Thymus (tissue), 11 donors: Measurements from ENCODE around the gene COPRS. TPM values are rescaled to one million over a fixed set of nuclear protein-coding genes. Genes with fewer than 3 reads are reported as not detected.
A peak's percentile ranks its signal among the peaks of the same experiment; 100 is the strongest.
"Not testable (repeated sequence)": the region's sequence is repeated elsewhere in the genome, so short reads cannot be mapped to it uniquely, and the experiment has no call there.

Source experiments
- DNase-seq, 9 donors: peaks; one replicate each; pipeline ENCODE4 v3.0.0-alpha.2; 2013; ENCODE audit warnings: low spot score in 9 of 9, low read depth in 6 of 9, missing footprints in 1 of 9
- H3K27ac ChIP-seq, 2 donors: one replicate each; pipeline ENCODE4 v1.5.1; 2013; ENCODE audit warnings: control low read depth in 1 of 2, low read depth in 1 of 2, low read length in 1 of 2, mild to moderate bottlenecking in 1 of 2, moderate library complexity in 1 of 2
- H3K27me3 ChIP-seq, 2 donors: one replicate each; pipeline ENCODE4 v1.5.1; 2013; ENCODE audit warnings: low read length in 1 of 2; ENCODE audit not compliant: control insufficient read depth in 2 of 2, insufficient read depth in 1 of 2
- H3K36me3 ChIP-seq, 2 donors: one replicate each; pipeline ENCODE4 v1.5.1; 2013; ENCODE audit warnings: low read length in 1 of 2, mild to moderate bottlenecking in 1 of 2, moderate library complexity in 1 of 2; ENCODE audit not compliant: control insufficient read depth in 2 of 2, insufficient read depth in 2 of 2
- H3K4me1 ChIP-seq, 2 donors: one replicate each; pipeline ENCODE4 v1.5.1; 2013; ENCODE audit warnings: low read length in 2 of 2; ENCODE audit not compliant: control insufficient read depth in 2 of 2, insufficient read depth in 2 of 2
- H3K4me3 ChIP-seq, 2 donors: one replicate each; pipeline ENCODE4 v1.5.1; 2013; ENCODE audit warnings: low read length in 2 of 2, control low read depth in 1 of 2, mild to moderate bottlenecking in 1 of 2
- H3K9me3 ChIP-seq, 2 donors: one replicate each; pipeline ENCODE4 v1.5.1; 2013; ENCODE audit warnings: low read length in 1 of 2, mild to moderate bottlenecking in 1 of 2; ENCODE audit not compliant: control insufficient read depth in 2 of 2, insufficient read depth in 1 of 2
- WGBS: extraction: QIAGEN DNeasy Blood & Tissue Kit; methylation state at CpG from one replicate; pipeline ENCODE4 v1.1.7; 2013; 5-methylcytosine and 5-hydroxymethylcytosine counted together
- polyA plus RNA-seq: library from polyadenylated mRNA; stranded (reverse); fragments of 200-250 nt; gene quantifications from one replicate; pipeline ENCODE4 v1.2.3, GENCODE V29; 2013
- total RNA-seq: library from RNA; stranded (reverse); fragments of 120-200 nt; gene quantifications from one replicate; pipeline ENCODE4 v1.2.4, GENCODE V29; 2013
- donor health status: healthy.

Gene COPRS
- total and polyA plus RNA-seq, 2 donors, result 22.1 to 35.3 TPM

DNA sequence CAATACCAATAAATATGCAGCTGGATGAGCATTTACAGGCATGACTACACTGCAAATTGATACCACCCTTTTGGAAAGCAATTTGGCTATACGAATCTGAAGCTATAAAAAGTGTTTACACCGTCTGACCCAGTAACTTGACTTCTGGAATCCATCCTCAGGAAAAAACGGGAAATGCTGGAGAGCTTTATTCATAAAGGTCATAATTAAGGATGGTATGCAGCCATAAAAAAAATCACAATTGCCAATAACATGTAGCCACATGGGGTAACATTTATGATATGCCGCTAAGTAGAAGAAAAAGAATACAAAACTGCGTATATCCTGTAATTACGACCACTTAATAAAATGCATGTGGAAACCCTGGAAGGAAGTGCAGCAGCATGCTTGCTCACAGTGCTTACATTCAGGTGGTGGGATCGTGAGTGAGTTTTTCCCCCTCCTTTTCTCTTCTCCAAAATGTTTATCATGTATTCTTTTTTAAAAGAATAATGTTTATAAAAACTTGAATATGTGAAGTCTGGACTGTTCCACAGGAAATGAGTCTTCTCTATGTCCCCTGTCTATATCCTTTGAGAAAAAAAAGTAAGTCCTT, 34.2 kb downstream of the COPRS start:
- Histone ChIP-seq H3K27ac (no peak overlapping the region), H3K9me3 (no peaks in the 10 kb centered on the region), H3K4me3 (no peak overlapping the region), H3K36me3 (no peaks in the 10 kb centered on the region), H3K4me1 (no peaks in the 10 kb centered on the region), H3K27me3 (no peaks in the 10 kb centered on the region)
- WGBS, result 92% methylated on average over 7 of the region's 7 CpGs
- no peak for DNase-seq

DNA sequence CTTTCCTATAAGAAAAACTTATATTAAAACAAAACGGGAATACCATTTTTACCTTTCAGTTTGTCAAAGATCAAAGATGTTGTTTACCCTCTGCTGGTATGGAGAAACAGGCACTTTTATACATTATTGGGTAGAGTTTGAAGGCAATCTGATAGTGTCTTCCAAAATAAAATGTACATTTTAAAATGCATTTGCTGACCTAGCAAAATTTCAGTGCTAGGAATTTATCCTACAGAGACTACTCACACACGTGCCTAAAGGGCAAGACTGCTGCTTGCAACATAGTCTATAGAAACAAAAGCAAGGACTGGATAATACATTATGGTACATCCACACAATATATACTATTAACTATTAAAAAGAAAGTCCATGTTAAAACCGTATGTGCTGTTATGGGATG, 36.0 kb downstream of the COPRS start:
- H3K27me3 ChIP-seq, result no peaks in the 10 kb centered on the region
- no peaks in the 10 kb centered on the region for H3K9me3 ChIP-seq
- H3K4me3 ChIP-seq, result no peak overlapping the region
- WGBS, result 92% methylated on average over 3 of the region's 3 CpGs
- no peak for DNase-seq
- H3K27ac ChIP-seq, result no peak overlapping the region
- H3K36me3 ChIP-seq, result no peaks in the 10 kb centered on the region
- H3K4me1 ChIP-seq, result no peaks in the 10 kb centered on the region

GRCh38 chr17:31820691-31821435, 38.2 kb downstream of the COPRS start:
- Histone ChIP-seq H3K27ac (no peak overlapping the region), H3K4me1 (no peaks in the 10 kb centered on the region), H3K27me3 (no peaks in the 10 kb centered on the region), H3K4me3 (no peak overlapping the region), H3K36me3 (no peaks in the 10 kb centered on the region), H3K9me3 (no peaks in the 10 kb centered on the region)
- no peak for DNase-seq
- WGBS, result 95% methylated on average over 5 of the region's 5 CpGs

DNA sequence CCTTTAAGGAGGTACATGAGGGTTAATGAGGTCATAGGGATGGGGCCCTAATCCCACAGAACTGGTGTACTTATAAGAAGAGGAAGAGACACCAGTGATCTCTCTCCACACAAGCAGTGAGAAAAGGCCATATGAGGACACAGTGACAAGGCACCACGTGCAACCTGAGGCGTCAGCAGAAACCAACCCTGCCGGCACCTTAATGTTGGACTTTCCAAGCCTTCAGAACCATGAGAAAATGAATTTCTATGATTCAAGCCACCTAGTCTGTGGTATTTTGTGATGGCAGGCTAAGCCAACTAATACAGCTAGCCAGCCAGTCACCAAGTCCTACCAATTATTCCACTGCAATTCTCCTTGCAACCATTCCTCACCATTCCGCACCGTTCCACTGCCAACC, 39.5 kb downstream of the COPRS start:
- 98% methylated on average over 5 of the region's 5 CpGs for WGBS
- H3K27ac ChIP-seq, result no peak overlapping the region
- no peaks in the 10 kb centered on the region for H3K9me3 ChIP-seq
- no peak overlapping the region for H3K4me3 ChIP-seq
- H3K36me3 ChIP-seq, result no peaks in the 10 kb centered on the region
- no peaks in the 10 kb centered on the region for H3K4me1 ChIP-seq
- DNase-seq, result no peak
- H3K27me3 ChIP-seq, result no peaks in the 10 kb centered on the region

DNA sequence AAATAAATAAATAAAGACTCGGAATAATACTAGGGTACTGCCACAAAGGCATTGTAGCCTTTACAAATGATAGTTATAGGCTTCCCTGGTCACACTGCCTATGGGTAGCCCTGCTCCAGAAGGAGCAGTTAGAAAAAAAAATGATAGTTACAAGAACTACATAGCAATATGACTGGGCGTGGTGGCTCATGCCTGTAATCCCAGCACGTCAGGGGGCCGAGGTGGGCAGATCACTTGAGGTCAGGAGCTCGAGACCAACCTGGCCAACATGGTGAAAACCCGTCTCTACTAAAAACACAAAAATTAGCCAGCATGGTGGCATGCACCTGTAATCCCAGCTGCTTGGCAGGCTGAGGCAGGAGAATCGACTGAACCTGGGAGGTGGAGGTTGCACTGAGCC, 40.2 kb downstream of the COPRS start:
- H3K27ac ChIP-seq, H3K4me3 ChIP-seq, H3K36me3 ChIP-seq, H3K9me3 ChIP-seq, H3K27me3 ChIP-seq, DNase-seq, H3K4me1 ChIP-seq: not testable (repeated sequence)
- WGBS, result 98% methylated on average over 7 of the region's 7 CpGs

- H3K27ac ChIP-seq, result no peak overlapping the region
- no peak overlapping the region for H3K4me3 ChIP-seq
- no peaks in the 10 kb centered on the region for H3K36me3 ChIP-seq
- 86% methylated on average over 5 of the region's 5 CpGs for WGBS
- H3K9me3 ChIP-seq, result no peaks in the 10 kb centered on the region
- DNase-seq, result no peak
- no peaks in the 10 kb centered on the region for H3K27me3 ChIP-seq
- H3K4me1 ChIP-seq, result no peaks in the 10 kb centered on the region
These were observed 43.8 kb downstream of the COPRS start for GRCh38 chr17:31815212-31815730.

GRCh38 chr17:31811101-31811500, 47.9 kb downstream of the COPRS start:
- DNase-seq, result no peak
- Histone ChIP-seq H3K9me3 (no peaks in the 10 kb centered on the region), H3K27me3 (no peaks in the 10 kb centered on the region), H3K27ac (no peak overlapping the region), H3K4me3 (no peak overlapping the region), H3K36me3 (no peaks in the 10 kb centered on the region), H3K4me1 (no peaks in the 10 kb centered on the region)
- 87% methylated on average over 4 of the region's 4 CpGs for WGBS

DNA sequence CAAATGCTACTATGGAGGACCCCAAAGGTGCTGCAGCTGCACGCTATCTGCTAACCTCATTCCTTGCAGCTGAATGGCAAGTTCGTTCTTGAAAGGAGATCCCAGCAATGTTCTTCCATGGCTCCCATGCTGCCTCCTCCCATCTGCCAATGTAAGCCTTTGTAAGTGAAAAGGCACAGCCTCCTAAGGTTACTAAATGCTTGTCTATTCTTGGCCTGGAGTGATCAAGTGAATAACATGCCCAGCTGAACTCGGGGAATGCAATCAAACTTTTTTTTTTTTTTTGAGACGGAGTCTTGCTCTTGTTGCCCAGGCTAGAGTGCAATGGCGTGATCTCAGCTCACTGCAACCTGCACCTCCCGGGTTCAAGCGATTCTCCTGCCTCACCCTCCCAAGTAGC, 49.2 kb downstream of the COPRS start:
- not testable (repeated sequence) for H3K36me3 ChIP-seq, H3K27ac ChIP-seq, H3K9me3 ChIP-seq, H3K4me1 ChIP-seq, H3K27me3 ChIP-seq, H3K4me3 ChIP-seq
- DNase-seq, result peak in 1 of 9 donors; percentile 13
- 95% methylated on average over 7 of the region's 7 CpGs for WGBS

DNA sequence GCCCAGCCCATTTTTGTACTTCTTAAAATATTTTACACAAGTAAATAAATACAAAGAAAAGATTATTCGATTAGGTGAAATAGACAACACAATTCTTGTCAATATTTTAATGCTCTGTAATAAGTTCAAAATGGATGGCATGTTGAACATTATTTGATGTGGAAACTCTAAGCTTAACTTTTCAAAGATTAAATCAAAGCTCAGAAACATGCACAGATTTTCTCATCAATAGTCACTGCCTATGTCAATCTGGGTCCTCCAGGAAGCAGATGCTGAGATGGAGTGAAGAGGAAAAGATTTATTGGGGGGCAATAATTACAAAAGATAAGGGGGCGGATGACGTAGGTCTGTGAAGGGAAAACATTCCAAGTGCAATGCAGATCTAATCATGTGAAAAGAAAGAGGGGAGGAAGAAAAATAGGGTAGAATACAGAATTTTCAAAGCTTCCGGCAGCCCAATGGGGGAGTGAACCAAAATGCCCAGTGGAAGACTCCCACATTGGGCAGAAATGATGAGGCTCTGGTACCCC, 50.5 kb downstream of the COPRS start:
- Histone ChIP-seq H3K4me1 (no peaks in the 10 kb centered on the region), H3K4me3 (no peak overlapping the region), H3K27ac (no peak overlapping the region), H3K9me3 (no peaks in the 10 kb centered on the region), H3K36me3 (no peaks in the 10 kb centered on the region), H3K27me3 (no peaks in the 10 kb centered on the region)
- DNase-seq, result no peak
- WGBS, result 99% methylated on average over 4 of the region's 4 CpGs
